HCT116 (cell line): ENCODE data around the gene RNASEH2A. TPM values are rescaled to one million over a fixed set of nuclear protein-coding genes. Genes with fewer than 3 reads are reported as not detected.
A peak's percentile ranks its signal among the peaks of the same experiment; 100 is the strongest.

ENCODE experiments used
- ATAC-seq: fragments of 200-7000 bp; cut with Tn5 transposase; 2 replicates; pipeline ENCODE4 v1.9.1; 2020; ENCODE audit warnings: mild to moderate bottlenecking, moderate library complexity
- BruUV-seq: library from RNA; stranded (reverse); fragments of 400-500 nt; replicated peaks from 2 replicates; lab custom pipeline; 2021; lab: Mats Ljungman, UMichigan
- CTCF ChIA-PET: fragments of 300-600 bp; sonication (Branson Sonifier 250); formaldehyde crosslinking; loops from one replicate; lab custom pipeline; 2021; ENCODE audit warnings: antibody characterized with exemption; lab: Charles Lee
- POLR2A ChIA-PET: fragments of 300-600, 350-600 bp; sonication (Branson Sonifier 250); formaldehyde crosslinking; loops from one replicate; lab custom pipeline; 2021; ENCODE audit warnings: antibody characterized with exemption; lab: Charles Lee
- RAD21 ChIA-PET, 2 experiments: fragments of 300-600 bp; sonication (Branson Sonifier 250); formaldehyde crosslinking; loops; one replicate each; lab custom pipeline; 2023; ENCODE audit warnings: low total read pairs in 2 of 2; ENCODE audit not compliant: uncharacterized antibody in 2 of 2, unreplicated experiment in 2 of 2, low non-redundant PET in 1 of 2; lab: Charles Lee
- DNase-seq: peaks from one replicate; pipeline ENCODE4 v3.0.0-alpha.2; 2010; ENCODE audit warnings: low read depth, low spot score
- H2AFZ ChIP-seq: fragments of 200-600 bp; shearing (Covaris generic), sonication (generic); 2 replicates; pipeline ENCODE4 v1.6.1; 2017; ENCODE audit warnings: low read depth, mixed run types, mixed read lengths, antibody characterized with exemption, low read length; ENCODE audit not compliant: poor library complexity, severe bottlenecking
- H3K27ac ChIP-seq: 2 replicates; pipeline ENCODE4 v1.5.1; 2012; ENCODE audit warnings: low read depth, low read length
- H3K27me3 ChIP-seq: fragments of 200-600 bp; sonication (generic); 2 replicates; pipeline ENCODE4 v1.6.1; 2016; ENCODE audit warnings: mixed run types, low read length, mixed read lengths; ENCODE audit not compliant: insufficient read depth
- H3K36me3 ChIP-seq, 2 experiments: fragments of 200-500 bp in 1 of 2; fragments of 200-600 bp in 1 of 2; sonication (Bioruptor generic) in 1 of 2; sonication (generic) in 1 of 2; 2 replicates each; pipeline versions ENCODE4 v1.5.1 to v1.6.1; 2014 to 2016; ENCODE audit warnings: low read length in 2 of 2, inconsistent platforms in 1 of 2, mixed read lengths in 1 of 2, mixed run types in 1 of 2; ENCODE audit not compliant: insufficient read depth in 2 of 2, control insufficient read depth in 1 of 2
- H3K4me1 ChIP-seq, 2 experiments: fragments of 200-600 bp in 1 of 2; sonication (generic) in 1 of 2; 2 replicates each; pipeline versions ENCODE4 v1.5.1 to v1.6.1; 2012 to 2017; ENCODE audit warnings: low read length in 2 of 2, inconsistent platforms in 1 of 2, mild to moderate bottlenecking in 1 of 2, mixed read lengths in 1 of 2, mixed run types in 1 of 2, moderate library complexity in 1 of 2; ENCODE audit not compliant: insufficient read depth in 2 of 2, control insufficient read depth in 1 of 2
- H3K4me2 ChIP-seq: fragments of 200-600 bp; sonication (generic); 2 replicates; pipeline ENCODE4 v1.6.1; 2017; ENCODE audit warnings: mixed run types, low read length, mixed read lengths
- H3K4me3 ChIP-seq, 2 experiments: fragments of 200-600 bp in 1 of 2; sonication (generic) in 1 of 2; replicated peaks in 1 of 2; 2 replicates each; pipeline ENCODE4 v1.5.1; 2011 to 2016; ENCODE audit warnings: low read length in 2 of 2, control low read depth in 1 of 2, low read depth in 1 of 2, mild to moderate bottlenecking in 1 of 2, mixed read lengths in 1 of 2, mixed run types in 1 of 2
- H3K79me2 ChIP-seq: fragments of 200-600 bp; sonication (generic); 2 replicates; pipeline ENCODE4 v1.6.1; 2017; ENCODE audit warnings: mild to moderate bottlenecking, mixed run types, low read length, moderate library complexity, mixed read lengths; ENCODE audit not compliant: insufficient read depth
- H3K9ac ChIP-seq: fragments of 200-600 bp; sonication (generic); 2 replicates; pipeline ENCODE4 v1.6.1; 2016; ENCODE audit warnings: low read length, mixed read lengths
- H3K9me2 ChIP-seq: fragments of 200-600 bp; sonication (generic), shearing (Covaris generic); 2 replicates; pipeline ENCODE4 v1.6.1; 2017; ENCODE audit warnings: mixed run types, mild to moderate bottlenecking, moderate library complexity; ENCODE audit not compliant: insufficient read depth
- H3K9me3 ChIP-seq, 2 experiments: fragments of 200-500 bp in 1 of 2; fragments of 200-600 bp in 1 of 2; sonication (Bioruptor generic) in 1 of 2; sonication (generic) in 1 of 2; 2 replicates each; pipeline ENCODE4 v1.6.1; 2014 to 2017; ENCODE audit warnings: low read length in 2 of 2, mixed read lengths in 2 of 2, inconsistent platforms in 1 of 2, low read depth in 1 of 2, mild to moderate bottlenecking in 1 of 2, mixed run types in 1 of 2, moderate library complexity in 1 of 2; ENCODE audit not compliant: control insufficient read depth in 1 of 2, insufficient read depth in 1 of 2
- H4K20me1 ChIP-seq: fragments of 200-600 bp; sonication (generic), shearing (Covaris generic); 2 replicates; pipeline ENCODE4 v1.6.1; 2017; ENCODE audit warnings: mixed run types, mild to moderate bottlenecking, moderate library complexity; ENCODE audit not compliant: insufficient read depth
- FOSL1 ChIP-seq: IDR thresholded peaks from 2 replicates; pipeline ENCODE4 v1.6.1; 2012; ENCODE audit warnings: low read depth
- RAD21 ChIP-seq: IDR thresholded peaks from 2 replicates; pipeline ENCODE4 v1.6.1; 2012; ENCODE audit warnings: low read depth, mild to moderate bottlenecking
- TCF7L2 ChIP-seq: IDR thresholded peaks from 2 replicates; pipeline ENCODE4 v1.7.0; 2011; ENCODE audit warnings: borderline replicate concordance, inconsistent platforms; ENCODE audit not compliant: insufficient read depth, insufficient read length; ENCODE audit errors: extremely low read depth
- ZBTB33 ChIP-seq: IDR thresholded peaks from 2 replicates; pipeline ENCODE4 v1.6.1; 2011; ENCODE audit warnings: mild to moderate bottlenecking, low read length, moderate library complexity; ENCODE audit not compliant: insufficient replicate concordance; ENCODE audit errors: extremely low read depth
- intact Hi-C: fragments of 100-400 bp; cut with micrococcal nuclease; formaldehyde crosslinking; loops from 2 replicates; pipeline ENCODE4 v1.10.0; 2022
- total RNA-seq: library from RNA; stranded (reverse); gene quantifications from one replicate; pipeline ENCODE4 v1.2.1, GENCODE V29; 2021; ENCODE audit not compliant: unreplicated experiment

Gene RNASEH2A
- total RNA-seq, 1 experiment from 2014 or later, result 54.5 TPM

- Histone ChIP-seq H3K27ac (no peak overlapping the region), H2AFZ (no peak overlapping the region), H3K79me2 (no peaks in the 10 kb centered on the region; the same call in 1 of the 2 replicates), H3K36me3 (no peaks in the 10 kb centered on the region), H3K9ac (0 out of 2 replicates have a peak overlapping the region, but pooled peaks have one; percentile 27), H3K9me3 (no peaks in the 10 kb centered on the region), H3K4me2 (peak overlapping the region; percentile 69), H3K4me3 (peak overlapping the region; percentile 13 to 29; a peak in 3 of 4 replicates), H3K9me2 (no peaks in the 10 kb centered on the region), H3K27me3 (no peaks in the 10 kb centered on the region), H4K20me1 (no peaks in the 10 kb centered on the region), H3K4me1 (peaks cover 36 to 60% of the 10 kb centered on the region in 2 experiments)
- intact Hi-C loops, result no loop called here
- ChIA-PET CTCF (interaction anchor here (0.5 to 2.2 kb wide), 4 partner anchors 7 to 967 kb away, joined by 3 to 8 read pairs (median 4); no protein-coding TSS in a partner anchor), RAD21 (no interaction called here), POLR2A (interaction anchor here (3.0 kb wide), 1 partner anchor 41 kb away, joined by 14 read pairs; the partner anchor contains the start of gene JUNB)
- ATAC-seq, result no peak
- BruUV-seq, result no TSS peak
- TF ChIP-seq RAD21 (no peak), TCF7L2 (no peak), FOSL1 (no peak), ZBTB33 (no peak)
- DNase-seq, result no peak
Observed at GRCh38 chr19:12833418-12833737, 27.0 kb downstream of the RNASEH2A start.
